ENCODE results near the gene POLRMT.

The POLRMT gene

GRCh38 chr19:574658-575526, 58.4 kb downstream of the POLRMT start:
- no peaks in the 10 kb centered on the region for H4K20me1 ChIP-seq (ENCODE audit: insufficient read depth)
- H3K27ac ChIP-seq = no peak overlapping the region
- peaks cover 11% of the 10 kb centered on the region for H3K4me1 ChIP-seq (ENCODE audit: low read depth, poor library complexity, severe bottlenecking)
- no peak overlapping the region; the same call in 1 of the 2 replicates for H3K4me2 ChIP-seq
- H3K79me2 ChIP-seq (ENCODE audit: insufficient read depth, low read depth) = peaks cover 59% of the 10 kb centered on the region
- H3K4me3 ChIP-seq (IDR thresholded peaks at IDR 0.05; ENCODE audit: insufficient read depth, low read depth, low read length) = no peak overlapping the region
- TF ChIP-seq CTCF (conservative IDR thresholded peaks at IDR 0.05; ENCODE audit: low read depth, low read length) = no peak
- no peaks in the 10 kb centered on the region for H3K36me3 ChIP-seq (ENCODE audit: insufficient read depth)
- H3K9ac ChIP-seq = no peak overlapping the region
- no peaks in the 10 kb centered on the region for H3K27me3 ChIP-seq (ENCODE audit: insufficient read depth, low read depth)
- no peak overlapping the region for H2AFZ ChIP-seq (ENCODE audit: low read depth)

DNA sequence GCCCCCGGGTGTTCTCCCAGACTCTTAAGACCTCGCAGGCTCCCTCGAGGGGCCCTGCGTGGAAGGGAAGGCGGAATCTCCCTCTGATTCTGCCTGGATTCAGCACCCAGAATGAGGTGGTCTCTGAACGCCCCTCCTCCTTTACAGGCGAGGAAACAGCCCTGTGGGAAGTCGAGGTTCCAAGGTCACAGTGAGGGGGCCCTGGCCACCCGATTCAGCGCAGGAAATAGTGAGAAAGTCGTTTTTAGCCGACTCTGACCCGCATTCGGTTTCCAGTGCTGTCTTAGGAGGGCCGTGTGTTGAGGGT, 59.9 kb downstream of the POLRMT start:
- Histone ChIP-seq H3K79me2 (ENCODE audit: insufficient read depth, low read depth) (peaks cover 55% of the 10 kb centered on the region), H3K9ac (peak overlapping the region; percentile 83; the same call in 1 of the 2 replicates), H3K4me3 (IDR thresholded peaks at IDR 0.05; ENCODE audit: insufficient read depth, low read depth, low read length) (no peak overlapping the region), H3K36me3 (ENCODE audit: insufficient read depth) (no peaks in the 10 kb centered on the region), H3K4me1 (ENCODE audit: low read depth, poor library complexity, severe bottlenecking) (peaks cover 11% of the 10 kb centered on the region), H2AFZ (ENCODE audit: low read depth) (no peak overlapping the region), H3K27me3 (ENCODE audit: insufficient read depth, low read depth) (no peaks in the 10 kb centered on the region), H3K4me2 (peak overlapping the region; percentile 82), H4K20me1 (ENCODE audit: insufficient read depth) (no peaks in the 10 kb centered on the region), H3K27ac (no peak overlapping the region)
- no peak for TF ChIP-seq CTCF (conservative IDR thresholded peaks at IDR 0.05; ENCODE audit: low read depth, low read length)

- Histone ChIP-seq H3K27ac (peak overlapping the region; percentile 68; the same call in 1 of the 2 replicates), H3K4me3 (IDR thresholded peaks at IDR 0.05; ENCODE audit: insufficient read depth, low read depth, low read length) (no peak overlapping the region), H3K79me2 (ENCODE audit: insufficient read depth, low read depth) (peaks cover 50% of the 10 kb centered on the region), H2AFZ (ENCODE audit: low read depth) (peak overlapping the region; percentile 53; the same call in 1 of the 2 replicates), H4K20me1 (ENCODE audit: insufficient read depth) (no peaks in the 10 kb centered on the region), H3K27me3 (ENCODE audit: insufficient read depth, low read depth) (no peaks in the 10 kb centered on the region), H3K9ac (peak overlapping the region; percentile 83), H3K4me2 (peak overlapping the region; percentile 82), H3K4me1 (ENCODE audit: low read depth, poor library complexity, severe bottlenecking) (peaks cover 11% of the 10 kb centered on the region), H3K36me3 (ENCODE audit: insufficient read depth) (no peaks in the 10 kb centered on the region)
- TF ChIP-seq CTCF (conservative IDR thresholded peaks at IDR 0.05; ENCODE audit: low read depth, low read length) = no peak
Measured at GRCh38 chr19:572743-573518, 60.4 kb downstream of the POLRMT start.

DNA sequence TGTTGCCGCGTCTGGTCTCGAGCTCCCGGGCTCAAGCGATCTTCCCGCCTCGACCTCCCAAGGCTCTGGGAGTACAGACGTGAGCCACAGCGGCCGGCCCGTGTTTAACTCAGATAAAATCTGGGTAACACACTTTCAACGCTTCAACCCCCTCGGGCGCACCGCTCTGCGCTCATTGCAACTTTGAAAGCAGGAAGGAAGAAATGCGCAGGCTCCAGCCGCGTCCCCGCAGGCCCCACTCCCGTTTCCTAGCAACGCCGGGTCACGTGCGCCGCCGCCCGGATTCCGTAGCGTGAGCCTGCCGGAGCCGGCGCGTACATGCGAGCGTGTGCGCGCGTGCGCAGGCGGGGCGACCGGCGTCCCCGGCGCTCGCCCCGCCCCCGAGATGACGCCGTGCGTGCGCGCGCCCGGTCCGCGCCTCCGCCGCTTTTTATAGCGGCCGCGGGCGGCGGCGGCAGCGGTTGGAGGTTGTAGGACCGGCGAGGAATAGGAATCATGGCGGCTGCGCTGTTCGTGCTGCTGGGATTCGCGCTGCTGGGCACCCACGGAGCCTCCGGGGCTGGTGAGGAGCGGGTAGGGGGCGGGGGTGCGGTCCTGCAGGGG, 61.1 kb downstream of the POLRMT start, which contains the start of gene BSG:
Gene BSG (plus strand): TSS at position 457 of the 603 bp plus-strand sequence. CDS start 39 bp downstream, at position 496.
- peaks cover 45% of the 10 kb centered on the region for H3K79me2 ChIP-seq (ENCODE audit: insufficient read depth, low read depth)
- H3K4me2 ChIP-seq = peak within 1 kb of the TSS; percentile 83
- H3K27me3 ChIP-seq (ENCODE audit: insufficient read depth, low read depth) = no peaks in the 10 kb centered on the region
- no peak within 1 kb of the TSS for H3K4me3 ChIP-seq (IDR thresholded peaks at IDR 0.05; ENCODE audit: insufficient read depth, low read depth, low read length)
- peak within 1 kb of the TSS; percentile 83 for H3K9ac ChIP-seq
- no peak for TF ChIP-seq CTCF (conservative IDR thresholded peaks at IDR 0.05; ENCODE audit: low read depth, low read length)
- peak within 1 kb of the TSS; percentile 70; the same call in 1 of the 2 replicates for H2AFZ ChIP-seq (ENCODE audit: low read depth)
- H4K20me1 ChIP-seq (ENCODE audit: insufficient read depth) = no peaks in the 10 kb centered on the region
- H3K4me1 ChIP-seq (ENCODE audit: low read depth, poor library complexity, severe bottlenecking) = peaks cover 11% of the 10 kb centered on the region
- peak within 1 kb of the TSS; percentile 68 for H3K27ac ChIP-seq
- H3K36me3 ChIP-seq (ENCODE audit: insufficient read depth) = no peaks in the 10 kb centered on the region

Data from KMS-11 (cell line).